Measurements from ENCODE around the gene WNT8B.

Gene WNT8B

GRCh38 chr10:100483876-100484666 lies 21.3 kb downstream of the WNT8B start:
- TF ChIP-seq CTCF (conservative IDR thresholded peaks at IDR 0.05) = no peak
- no peak for TF ChIP-seq ZFX (IDR thresholded peaks at IDR 0.05)
- H3K27ac ChIP-seq = no peak overlapping the region

GRCh38 chr10:100485366-100485765 lies 22.6 kb downstream of the WNT8B start:
- H3K27ac ChIP-seq = no peak overlapping the region
- TF ChIP-seq ZFX (IDR thresholded peaks at IDR 0.05) (no peak), CTCF (conservative IDR thresholded peaks at IDR 0.05) (no peak)

- no peak overlapping the region for H3K27ac ChIP-seq
- TF ChIP-seq CTCF (conservative IDR thresholded peaks at IDR 0.05) = no peak
- TF ChIP-seq ZFX (IDR thresholded peaks at IDR 0.05) = no peak
Measured at GRCh38 chr10:100485801-100486495, 23.1 kb downstream of the WNT8B start.

GRCh38 chr10:100487529-100487928 lies 24.7 kb downstream of the WNT8B start:
- TF ChIP-seq CTCF (conservative IDR thresholded peaks at IDR 0.05) = no peak
- no peak for TF ChIP-seq ZFX (IDR thresholded peaks at IDR 0.05)

GRCh38 chr10:100489396-100489795 lies 26.6 kb downstream of the WNT8B start:
- H3K27ac ChIP-seq = no peak overlapping the region
- no peak for TF ChIP-seq ZFX (IDR thresholded peaks at IDR 0.05)
- no peak for TF ChIP-seq CTCF (conservative IDR thresholded peaks at IDR 0.05)

More at GRCh38 chr10:100487529-100487928, 24.7 kb downstream of the WNT8B start:
- no peak overlapping the region for H3K27ac ChIP-seq

GRCh38 chr10:100490531-100490930 lies 27.7 kb downstream of the WNT8B start:
- H3K27ac ChIP-seq = no peak overlapping the region
- TF ChIP-seq ZFX (IDR thresholded peaks at IDR 0.05) = no peak
- TF ChIP-seq CTCF (conservative IDR thresholded peaks at IDR 0.05) = no peak

- TF ChIP-seq CTCF (conservative IDR thresholded peaks at IDR 0.05) (no peak), ZFX (IDR thresholded peaks at IDR 0.05) (no peak)
- no peak overlapping the region for H3K27ac ChIP-seq
Measured at GRCh38 chr10:100496567-100496966, 33.8 kb downstream of the WNT8B start.

All from C4-2B (cell line).